PC-9 (cell line): ENCODE data around the gene WDR18. TPM values are rescaled to one million over a fixed set of nuclear protein-coding genes. Genes with fewer than 3 reads are reported as not detected.
A peak's percentile ranks its signal among the peaks of the same experiment; 100 is the strongest.

ENCODE experiments used
- BruUV-seq: library from RNA; stranded (reverse); fragments of 400-500 nt; replicated peaks from 2 replicates; lab custom pipeline; 2021; lab: Mats Ljungman, UMichigan
- CTCF ChIA-PET: fragments of 300-600 bp; sonication (Branson Sonifier 250); formaldehyde crosslinking; loops from one replicate; lab custom pipeline; 2022; ENCODE audit warnings: antibody characterized with exemption; lab: Charles Lee
- POLR2A ChIA-PET: fragments of 300-600 bp; sonication (Branson Sonifier 250); formaldehyde crosslinking; loops from one replicate; lab custom pipeline; 2022; ENCODE audit warnings: antibody characterized with exemption; ENCODE audit not compliant: unreplicated experiment; lab: Charles Lee
- DNase-seq, 2 experiments: peaks; one replicate each; pipeline versions ENCODE4 v3.0.0 to v3.0.0-alpha.2; 2015 to 2022; ENCODE audit warnings: mixed read lengths in 1 of 2
- H2AFZ ChIP-seq: fragments of 200-600 bp; sonication (generic); 2 replicates; pipeline ENCODE4 v1.8.1; 2017; ENCODE audit warnings: antibody characterized with exemption
- H3F3A ChIP-seq: fragments of 200-600 bp; sonication (generic); 2 replicates; pipeline ENCODE4 v1.8.1; 2017; ENCODE audit warnings: antibody characterized with exemption, mild to moderate bottlenecking, low read depth; ENCODE audit not compliant: insufficient read depth
- H3K27ac ChIP-seq: fragments of 200-600 bp; sonication (generic); 2 replicates; pipeline ENCODE4 v1.6.1; 2016; ENCODE audit warnings: mixed run types
- H3K27me3 ChIP-seq: fragments of 200-600 bp; sonication (generic); 2 replicates; pipeline ENCODE4 v1.6.1; 2016; ENCODE audit warnings: low read depth, mixed run types; ENCODE audit not compliant: insufficient read depth
- H3K36me3 ChIP-seq: fragments of 200-600 bp; sonication (generic); 2 replicates; pipeline ENCODE4 v1.6.1; 2016; ENCODE audit warnings: low read depth, mixed run types
- H3K4me1 ChIP-seq: fragments of 200-600 bp; sonication (generic); replicated peaks from 2 replicates; pipeline ENCODE4 v1.6.1; 2016; ENCODE audit warnings: mixed run types; ENCODE audit not compliant: insufficient read depth
- H3K4me2 ChIP-seq: fragments of 200-600 bp; sonication (generic); 2 replicates; pipeline ENCODE4 v1.6.1; 2017; ENCODE audit warnings: mixed run types
- H3K4me3 ChIP-seq: fragments of 200-600 bp; sonication (generic); 2 replicates; pipeline ENCODE4 v1.6.1; 2016; ENCODE audit warnings: mixed run types
- H3K79me2 ChIP-seq: fragments of 200-600 bp; sonication (generic); 2 replicates; pipeline ENCODE4 v1.6.1; 2017; ENCODE audit warnings: low read depth, mixed run types
- H3K9me2 ChIP-seq: fragments of 200-600 bp; sonication (generic); 2 replicates; pipeline ENCODE4 v1.8.1; 2017; ENCODE audit warnings: mild to moderate bottlenecking; ENCODE audit not compliant: insufficient read depth
- H3K9me3 ChIP-seq: fragments of 200-600 bp; sonication (generic); 2 replicates; pipeline ENCODE4 v1.8.1; 2016; ENCODE audit warnings: low read depth; ENCODE audit not compliant: insufficient read depth
- H4K20me1 ChIP-seq: fragments of 200-600 bp; sonication (generic); 2 replicates; pipeline ENCODE4 v1.8.1; 2017; ENCODE audit not compliant: insufficient read depth
- CTCF ChIP-seq: fragments of 200-600 bp; sonication (generic); conservative IDR thresholded peaks from 2 replicates; pipeline ENCODE4 v1.6.1; 2017; ENCODE audit warnings: mixed run types, antibody characterized with exemption, mild to moderate bottlenecking, moderate library complexity
- EZH2 ChIP-seq: fragments of 200-600 bp; sonication (generic); IDR thresholded peaks from 2 replicates; pipeline ENCODE4 v1.8.0; 2017; ENCODE audit warnings: antibody characterized with exemption, low read depth
- intact Hi-C: fragments of 100-400 bp; cut with micrococcal nuclease; formaldehyde crosslinking; loops from one replicate; pipeline ENCODE4 v1.10.0; 2022; ENCODE audit not compliant: unreplicated experiment
- total RNA-seq: library from RNA; stranded (reverse); gene quantifications from 2 replicates; pipeline ENCODE4 v1.2.3, GENCODE V29; 2021

The WDR18 gene
- total RNA-seq, 1 experiment from 2014 or later: 61.5 TPM

- peak overlapping the region; percentile 90 for H3K4me2 ChIP-seq
These were observed 30.5 kb upstream of the WDR18 start for GRCh38 chr19:953445-954271.

DNA sequence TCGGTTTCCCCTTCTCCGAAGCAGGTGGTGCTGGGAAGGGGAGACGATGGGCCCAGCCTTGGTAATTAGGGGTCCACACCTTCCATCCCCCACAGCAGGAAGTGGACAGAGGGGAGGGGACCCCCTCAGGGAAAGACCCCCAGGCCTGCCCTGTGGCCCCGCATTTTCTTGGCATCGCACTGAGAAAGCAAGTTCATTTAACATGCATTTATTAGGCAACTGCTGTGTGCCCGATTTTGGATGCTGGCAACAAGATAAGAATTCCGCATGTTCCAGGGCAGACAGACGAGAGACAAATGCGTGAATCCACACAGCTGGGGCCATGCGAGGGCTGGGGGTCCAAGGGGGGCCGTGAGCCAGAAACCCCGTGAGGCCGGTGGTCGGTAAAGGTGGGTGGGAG is 29.9 kb upstream of the WDR18 start:
- peaks cover 30% of the 10 kb centered on the region; the same call in 1 of the 2 replicates for H3F3A ChIP-seq
- no peak overlapping the region for H2AFZ ChIP-seq
- peaks cover 54% of the 10 kb centered on the region for H3K4me1 ChIP-seq
- H3K27me3 ChIP-seq: no peaks in the 10 kb centered on the region
- H3K36me3 ChIP-seq: no peaks in the 10 kb centered on the region
- no peaks in the 10 kb centered on the region for H3K9me3 ChIP-seq
- BruUV-seq: no TSS peak
- intact Hi-C loops: no loop called here
- H3K27ac ChIP-seq: no peak overlapping the region
- DNase-seq: no peak
- TF ChIP-seq EZH2 (no peak), CTCF (no peak)
- H3K4me2 ChIP-seq: no peak overlapping the region
- H3K9me2 ChIP-seq: no peaks in the 10 kb centered on the region
- no peaks in the 10 kb centered on the region for H4K20me1 ChIP-seq
- H3K4me3 ChIP-seq: no peak overlapping the region
- ChIA-PET CTCF (no interaction called here), POLR2A (no interaction called here)
- 0 out of 2 replicates have a peak, but pooled peaks cover 4% of the 10 kb centered on the region for H3K79me2 ChIP-seq

More at GRCh38 chr19:953445-954271, 30.5 kb upstream of the WDR18 start:
- Histone ChIP-seq H3K27me3 (no peaks in the 10 kb centered on the region), H3K4me3 (peak overlapping the region; percentile 49; the same call in 1 of the 2 replicates), H3K9me2 (no peaks in the 10 kb centered on the region), H3K4me1 (peaks cover 49% of the 10 kb centered on the region), H3K36me3 (no peaks in the 10 kb centered on the region), H3K79me2 (0 out of 2 replicates have a peak, but pooled peaks cover 4% of the 10 kb centered on the region), H3K9me3 (no peaks in the 10 kb centered on the region), H3K27ac (no peak overlapping the region), H2AFZ (no peak overlapping the region), H4K20me1 (no peaks in the 10 kb centered on the region), H3F3A (peaks cover 28% of the 10 kb centered on the region; the same call in 1 of the 2 replicates)
- ChIA-PET CTCF (interaction anchor here (0.7 kb wide), 1 partner anchor 371 kb away, joined by 4 read pairs; no protein-coding TSS in a partner anchor), POLR2A (interaction anchor here (0.6 kb wide), 1 partner anchor 315 kb away, joined by 7 read pairs; the partner anchor contains the start of gene CIRBP)
- no peak for TF ChIP-seq CTCF
- TF ChIP-seq EZH2: no peak
- no TSS peak for BruUV-seq
- intact Hi-C loops: no loop called here
- no peak for DNase-seq

DNA sequence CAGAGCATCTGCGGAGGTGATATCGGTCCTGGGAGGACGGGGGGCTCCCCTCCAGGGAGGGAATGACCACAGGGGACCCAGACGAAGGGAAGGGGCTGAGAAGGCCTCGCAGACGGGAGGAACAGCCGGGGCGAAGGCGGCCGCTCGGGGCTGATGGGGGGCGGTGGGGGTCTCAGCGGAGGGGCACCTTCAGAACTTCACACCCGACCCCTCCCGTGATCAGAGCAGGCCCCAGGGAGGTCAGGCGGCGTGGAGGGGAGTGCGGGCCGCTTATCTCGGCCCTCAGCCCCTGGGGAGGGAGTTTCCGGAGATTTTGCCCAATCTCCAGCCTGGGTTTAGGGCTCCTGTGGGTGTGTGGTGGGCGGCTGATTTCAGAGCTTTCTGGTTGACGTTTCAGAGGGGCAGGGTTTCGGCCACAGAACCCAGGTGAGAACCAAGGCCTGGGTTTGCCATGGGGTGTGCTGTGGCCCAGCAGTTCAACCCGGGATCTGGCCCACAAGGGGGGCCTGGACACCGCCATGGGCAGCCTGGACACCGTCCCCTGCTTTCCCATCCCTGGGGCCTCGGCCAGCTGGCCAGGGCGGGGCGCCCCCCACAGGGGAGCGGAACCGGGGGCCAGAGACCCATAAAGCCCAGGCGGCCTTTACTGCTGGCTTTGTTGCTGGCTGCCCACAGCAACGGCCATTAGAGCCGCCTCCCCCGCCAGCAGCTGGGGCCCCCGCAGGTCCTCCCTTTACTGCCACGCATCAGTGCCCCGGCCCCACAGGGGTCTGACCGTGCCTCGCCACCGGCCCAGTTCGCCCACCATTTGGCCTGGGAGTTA is 29.3 kb upstream of the WDR18 start:
- CTCF ChIA-PET: no interaction called here
- Histone ChIP-seq H3K27ac (no peak overlapping the region), H3K4me3 (no peak overlapping the region), H3K9me3 (no peaks in the 10 kb centered on the region), H3K4me1 (peaks cover 54% of the 10 kb centered on the region), H3K9me2 (no peaks in the 10 kb centered on the region), H3K27me3 (no peaks in the 10 kb centered on the region), H3K79me2 (0 out of 2 replicates have a peak, but pooled peaks cover 4% of the 10 kb centered on the region), H3K36me3 (no peaks in the 10 kb centered on the region), H3F3A (peaks cover 34% of the 10 kb centered on the region; the same call in 1 of the 2 replicates), H2AFZ (no peak overlapping the region), H4K20me1 (no peaks in the 10 kb centered on the region), H3K4me2 (peak overlapping the region; percentile 73; the same call in 1 of the 2 replicates)
- intact Hi-C loops: no loop called here
- TF ChIP-seq CTCF (no peak), EZH2 (no peak)
- POLR2A ChIA-PET: no interaction called here
- no TSS peak for BruUV-seq
- no peak for DNase-seq
